ENCODE measurements around the gene HS2ST1.

- TF ChIP-seq CTCF (IDR thresholded peaks at IDR 0.05) (no peak), POLR2A (IDR thresholded peaks at IDR 0.05) (no peak)
These were observed 198.9 kb downstream of the HS2ST1 start for GRCh38 chr1:87113313-87113712.
